ENCODE measurements around the gene SOX3.

DNA sequence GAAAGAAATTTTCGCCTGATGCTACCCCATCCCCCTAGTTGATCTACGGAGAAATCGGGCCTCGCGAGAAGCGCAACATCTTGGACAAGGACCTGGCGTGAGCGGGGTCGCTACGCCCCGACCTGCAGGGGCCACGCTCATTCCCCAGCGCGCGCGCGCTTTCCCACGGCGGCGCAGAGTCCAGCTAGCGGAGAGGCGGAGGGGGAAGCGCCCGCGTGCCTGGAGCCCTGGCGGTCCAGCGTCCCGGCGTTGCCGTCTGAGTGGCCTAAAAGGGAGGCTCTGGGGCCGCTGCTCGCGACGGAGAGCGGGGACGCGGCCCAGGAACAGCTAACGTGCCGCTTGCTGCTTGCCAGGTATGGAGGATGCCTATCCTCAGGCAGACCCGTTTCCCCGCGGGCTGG is 6.0 kb upstream of the SOX3 start:
- TF ChIP-seq, protein P1, sequence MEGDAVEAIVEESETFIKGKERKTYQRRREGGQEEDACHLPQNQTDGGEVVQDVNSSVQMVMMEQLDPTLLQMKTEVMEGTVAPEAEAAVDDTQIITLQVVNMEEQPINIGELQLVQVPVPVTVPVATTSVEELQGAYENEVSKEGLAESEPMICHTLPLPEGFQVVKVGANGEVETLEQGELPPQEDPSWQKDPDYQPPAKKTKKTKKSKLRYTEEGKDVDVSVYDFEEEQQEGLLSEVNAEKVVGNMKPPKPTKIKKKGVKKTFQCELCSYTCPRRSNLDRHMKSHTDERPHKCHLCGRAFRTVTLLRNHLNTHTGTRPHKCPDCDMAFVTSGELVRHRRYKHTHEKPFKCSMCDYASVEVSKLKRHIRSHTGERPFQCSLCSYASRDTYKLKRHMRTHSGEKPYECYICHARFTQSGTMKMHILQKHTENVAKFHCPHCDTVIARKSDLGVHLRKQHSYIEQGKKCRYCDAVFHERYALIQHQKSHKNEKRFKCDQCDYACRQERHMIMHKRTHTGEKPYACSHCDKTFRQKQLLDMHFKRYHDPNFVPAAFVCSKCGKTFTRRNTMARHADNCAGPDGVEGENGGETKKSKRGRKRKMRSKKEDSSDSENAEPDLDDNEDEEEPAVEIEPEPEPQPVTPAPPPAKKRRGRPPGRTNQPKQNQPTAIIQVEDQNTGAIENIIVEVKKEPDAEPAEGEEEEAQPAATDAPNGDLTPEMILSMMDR (conservative IDR thresholded peaks at IDR 0.05; ENCODE audit: low read length): no peak
- no peak for TF ChIP-seq EZH2phosphoT487 (IDR thresholded peaks at IDR 0.05; ENCODE audit: borderline replicate concordance, low read depth, low read length)

Measured in OCI-LY7 (cell line).